ENCODE results near the gene PRKG1.
"Not testable (repeated sequence)": the region's sequence is repeated elsewhere in the genome, so short reads cannot be mapped to it uniquely, and the experiment has no call there.

The PRKG1 gene

GRCh38 chr10:51683031-51683691 lies 608.9 kb downstream of the PRKG1 start:
- DNase-seq: no peak

DNA sequence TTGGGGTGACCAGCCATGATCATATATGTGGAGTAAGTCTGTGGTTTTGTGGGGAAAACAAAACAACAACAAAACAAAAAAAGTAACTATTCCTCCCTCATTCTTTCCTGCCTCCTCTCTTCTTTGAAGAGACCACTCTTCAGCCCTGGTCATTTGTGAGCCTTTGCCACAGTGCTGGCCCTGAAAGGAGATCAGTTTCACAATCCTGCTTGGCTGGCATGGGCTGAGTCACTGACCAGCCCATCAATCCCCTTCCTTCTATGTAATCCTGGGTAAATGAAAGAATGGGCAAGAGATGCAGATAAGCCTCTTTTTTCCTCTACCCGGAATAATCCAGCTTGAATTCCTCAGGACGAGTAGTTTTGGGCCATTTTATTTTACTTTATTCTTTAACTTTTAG lies 611.5 kb downstream of the PRKG1 start:
- no peak for DNase-seq

DNA sequence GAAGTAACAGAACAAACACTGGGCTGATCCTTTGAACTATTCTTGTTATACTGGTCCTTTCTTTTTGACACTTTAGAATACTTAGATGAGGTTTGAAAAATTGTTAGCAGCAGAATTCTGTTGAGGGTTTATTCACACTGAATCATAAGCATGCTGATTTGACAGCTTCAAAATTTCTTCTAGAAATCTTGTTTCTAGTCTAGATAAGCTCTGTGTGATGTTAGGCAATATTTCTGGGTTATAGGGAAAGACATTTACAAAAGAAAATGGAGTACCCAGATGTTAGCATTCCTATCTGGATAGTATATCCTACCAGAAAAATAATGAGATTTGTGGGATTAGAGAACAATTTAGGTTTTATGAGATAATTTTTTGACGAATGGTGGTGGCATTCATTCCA lies 613.0 kb downstream of the PRKG1 start:
- DNase-seq: no peak

- not testable (repeated sequence) for DNase-seq
These were observed 614.5 kb downstream of the PRKG1 start for GRCh38 chr10:51688826-51689225.

- no peak for DNase-seq
These were observed 615.2 kb downstream of the PRKG1 start for GRCh38 chr10:51689536-51689935.

DNA sequence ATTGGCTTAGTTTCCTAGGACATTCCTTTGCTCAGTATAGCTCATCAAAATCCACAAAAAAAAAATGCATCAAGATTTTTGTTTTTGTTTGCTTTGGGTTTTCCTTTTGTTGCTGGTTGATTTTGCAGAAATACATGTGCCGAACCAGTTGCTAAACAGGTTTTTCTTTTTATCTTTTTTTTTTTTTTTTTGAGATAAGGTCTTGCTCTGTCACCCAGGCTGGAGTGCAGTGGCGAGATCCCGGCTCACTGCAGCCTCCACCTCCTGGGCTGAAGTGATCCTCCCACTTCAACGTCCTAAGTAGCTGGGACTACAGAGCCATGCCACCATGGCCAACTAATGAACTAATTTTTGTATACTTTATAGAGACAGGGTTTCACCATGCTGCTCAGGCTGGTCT lies 616.8 kb downstream of the PRKG1 start:
- DNase-seq: no peak

DNA sequence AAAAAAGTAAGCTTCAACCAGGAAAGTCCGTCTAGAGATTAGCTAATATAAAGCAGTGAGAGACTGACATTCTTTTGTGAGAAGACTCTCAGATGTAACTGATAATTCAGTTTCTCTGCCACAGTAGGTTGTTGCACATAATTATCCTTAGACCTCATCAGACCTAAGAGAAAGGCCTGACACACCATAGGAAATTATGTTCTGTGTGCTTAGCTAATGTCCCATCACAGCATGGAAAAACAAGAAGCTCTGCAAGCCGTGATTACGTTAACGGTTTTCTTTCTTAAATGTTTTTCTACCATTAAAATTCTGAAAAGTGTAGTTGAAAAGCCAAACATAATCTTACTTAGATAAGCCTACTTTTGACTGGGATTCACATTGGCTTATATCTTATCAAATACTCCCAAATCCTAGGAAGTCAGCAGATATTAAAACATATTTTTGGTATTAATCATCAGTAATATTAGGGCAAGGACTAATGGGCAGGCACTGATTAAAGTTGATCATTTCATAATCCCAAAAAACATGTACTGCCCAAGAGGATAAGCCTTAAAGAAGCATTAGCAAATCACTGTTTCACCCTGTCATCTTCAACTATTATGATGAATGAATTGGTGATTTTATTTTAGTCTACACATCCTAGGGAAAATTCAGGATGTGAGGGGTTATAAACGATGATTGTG lies 619.9 kb downstream of the PRKG1 start:
- no peak for DNase-seq

- no peak for DNase-seq
These were observed 622.0 kb downstream of the PRKG1 start for GRCh38 chr10:51696251-51696650.

- no peak for DNase-seq
These were observed 624.3 kb downstream of the PRKG1 start for GRCh38 chr10:51698473-51699063.

DNA sequence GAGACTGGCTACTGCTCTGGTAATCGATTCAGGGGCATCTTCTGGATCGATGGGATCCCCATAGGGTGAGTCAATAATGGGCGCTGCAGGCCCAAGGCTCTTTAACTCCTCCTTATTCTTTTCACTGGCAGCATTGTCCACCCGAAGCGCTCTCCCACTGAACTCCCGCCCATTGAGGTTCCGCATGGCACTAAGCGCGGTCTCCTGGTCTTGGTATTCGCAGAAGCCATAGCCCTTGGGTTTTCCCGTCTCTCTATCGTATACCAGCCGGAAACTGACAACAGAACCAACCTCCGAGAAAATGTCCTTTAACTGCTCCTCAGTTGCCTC lies 624.8 kb downstream of the PRKG1 start:
- DNase-seq: no peak

- peak; percentile 85 for DNase-seq
These were observed 625.4 kb downstream of the PRKG1 start, which contains the start of gene CSTF2T for GRCh38 chr10:51699475-51700227. Gene CSTF2T (minus strand): TSS chr10:51699595. CDS start chr10:51699549, 46 bp downstream.

- peak; percentile 32 for DNase-seq
These were observed 626.0 kb downstream of the PRKG1 start for GRCh38 chr10:51700228-51700817.

GRCh38 chr10:51705774-51706173 lies 631.5 kb downstream of the PRKG1 start:
- DNase-seq: no peak

DNA sequence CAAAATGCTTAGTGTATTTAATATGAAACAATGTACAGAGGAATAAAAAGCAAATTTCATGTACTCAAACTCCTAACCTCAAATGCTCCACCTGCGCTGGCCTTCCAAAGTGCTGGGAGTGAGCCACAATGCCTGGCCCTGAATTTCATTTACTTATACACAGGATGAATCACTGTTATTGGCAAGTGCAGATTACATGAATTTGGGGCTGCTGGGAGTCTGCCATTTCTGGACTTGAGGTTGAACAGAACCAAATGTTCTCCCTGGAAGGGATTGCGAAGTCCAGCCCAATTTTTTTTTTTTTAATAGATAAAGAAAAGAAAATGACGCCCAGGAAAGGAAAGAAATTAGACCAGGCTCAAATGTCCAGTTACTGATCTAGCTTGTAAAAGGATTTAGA lies 631.9 kb downstream of the PRKG1 start:
- no peak for DNase-seq

DNA sequence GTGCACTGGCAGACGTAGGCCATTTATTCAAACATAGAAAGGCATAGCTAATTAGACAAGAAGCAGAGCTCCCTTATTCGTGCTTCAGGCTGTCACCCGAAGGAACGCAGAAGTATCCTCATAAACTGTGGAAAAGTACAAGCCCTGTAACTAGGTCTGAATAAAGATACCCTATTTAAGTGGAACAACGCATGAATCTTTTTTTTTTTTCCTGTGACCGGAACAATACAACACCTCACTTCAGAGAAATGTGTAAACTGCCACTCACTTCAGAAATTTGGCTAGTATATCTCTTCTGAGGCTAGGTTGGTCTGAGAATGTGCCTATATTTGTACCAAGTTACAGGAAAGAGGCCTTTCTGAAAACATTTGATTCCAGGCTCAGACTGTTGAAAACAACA lies 633.1 kb downstream of the PRKG1 start:
- DNase-seq: no peak

DNA sequence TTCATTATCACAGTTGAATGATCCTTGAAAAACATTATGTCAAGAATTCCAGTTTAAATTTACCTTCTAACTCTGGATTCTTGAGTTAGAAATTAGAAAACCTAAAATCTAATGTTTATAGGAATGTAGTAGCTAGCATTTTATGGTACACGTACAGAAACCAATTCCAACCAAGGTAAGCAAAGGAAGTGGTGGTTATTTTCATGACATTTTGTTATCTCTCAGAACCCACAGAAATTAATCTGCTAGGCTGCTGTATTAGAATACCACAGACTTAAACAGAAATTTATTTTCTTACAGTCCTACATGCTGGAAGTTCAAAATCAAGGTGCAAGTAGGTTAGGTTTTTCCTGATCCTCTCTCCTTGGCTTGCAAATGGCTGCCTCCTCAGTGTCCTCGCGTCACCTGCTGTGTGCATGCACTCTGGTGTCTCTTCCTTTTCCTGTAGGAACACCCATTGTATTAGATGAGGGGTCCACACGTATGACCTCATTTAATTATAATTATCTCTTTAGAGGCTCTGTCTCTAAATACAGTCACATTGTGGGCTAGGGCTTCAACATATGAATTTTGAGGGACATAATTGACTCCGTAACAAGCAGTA lies 633.6 kb downstream of the PRKG1 start:
- DNase-seq: no peak

- DNase-seq: no peak
These were observed 634.3 kb downstream of the PRKG1 start for GRCh38 chr10:51708609-51709008.

DNA sequence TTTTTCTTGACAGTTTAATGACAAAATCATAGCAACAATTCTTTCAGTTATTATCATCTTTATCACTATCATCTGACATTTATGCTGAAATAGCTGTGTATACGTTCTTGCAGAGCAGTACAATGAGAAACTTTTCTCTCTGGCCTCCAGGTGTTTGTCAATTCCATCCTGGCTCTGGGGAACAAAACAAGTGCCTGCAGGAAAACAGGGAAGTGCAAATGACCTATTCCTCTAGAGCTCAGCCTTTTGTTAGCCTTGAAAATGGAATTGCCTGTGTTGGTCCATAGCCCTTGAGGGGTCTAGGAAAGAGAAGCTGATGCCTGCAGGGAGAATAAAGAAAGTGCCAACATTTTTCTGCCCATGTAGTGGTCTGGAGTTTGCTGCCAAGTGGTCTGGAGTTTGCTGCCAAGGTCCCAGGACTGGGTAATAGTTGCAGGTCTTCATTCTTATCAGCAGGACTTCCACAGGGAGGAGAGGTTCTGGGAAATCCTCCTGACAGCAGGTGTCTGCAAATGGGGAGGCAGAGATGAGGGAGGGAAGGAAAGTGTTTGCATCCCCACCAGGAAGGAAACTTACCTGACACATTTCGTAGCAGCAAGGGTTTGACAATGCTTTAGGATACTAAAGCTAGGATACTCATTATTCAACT lies 635.2 kb downstream of the PRKG1 start:
- no peak for DNase-seq

DNA sequence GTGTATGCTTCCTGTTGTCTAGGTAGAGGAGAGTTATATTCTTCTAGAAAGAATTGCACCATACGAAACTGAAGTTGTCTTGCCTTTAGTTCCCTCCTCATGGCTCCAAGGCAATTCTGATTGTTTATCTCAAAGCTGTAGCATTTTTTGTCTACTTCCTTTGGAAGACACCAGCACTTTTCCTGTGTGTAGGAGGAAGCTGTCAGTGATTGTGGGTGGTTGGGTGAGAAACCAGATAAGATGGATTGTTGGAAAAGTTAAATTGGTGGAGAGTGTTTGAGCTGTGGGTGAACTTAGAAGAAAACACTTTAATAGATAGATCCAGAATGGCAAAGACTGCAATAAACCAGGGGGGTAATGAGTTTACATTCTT lies 637.2 kb downstream of the PRKG1 start:
- no peak for DNase-seq

- no peak for DNase-seq
These were observed 642.7 kb downstream of the PRKG1 start for GRCh38 chr10:51716981-51717380.

DNA sequence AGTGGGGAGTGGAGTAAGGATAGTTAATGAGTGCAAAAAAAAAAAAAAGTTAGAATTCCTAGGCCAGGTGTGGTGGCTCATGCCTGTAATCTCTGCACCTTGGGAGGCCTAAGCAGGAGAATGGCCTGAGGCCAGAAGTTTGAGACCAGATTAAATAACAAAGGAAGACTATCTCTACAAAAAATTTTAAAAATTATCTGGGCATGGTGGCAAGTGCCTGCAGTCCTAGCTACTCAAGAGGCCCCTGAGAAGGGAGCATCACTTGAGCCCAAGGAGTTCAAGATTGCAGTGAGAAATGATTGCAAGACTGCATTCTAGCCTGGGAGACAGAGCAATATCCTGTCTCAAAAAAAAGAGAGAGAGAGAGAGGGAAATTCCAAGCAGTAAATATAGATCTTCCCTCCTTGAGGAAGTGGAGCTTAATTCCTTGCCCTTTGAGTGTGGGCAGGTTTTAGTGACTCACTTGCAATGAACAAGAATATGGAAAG lies 644.6 kb downstream of the PRKG1 start:
- no peak for DNase-seq

GRCh38 chr10:51724038-51724437 lies 649.8 kb downstream of the PRKG1 start:
- no peak for DNase-seq
